Mesenchymal stem cell (in vitro differentiated cells and primary cell): ENCODE results near the gene COL24A1.

ENCODE experiments used
- DNase-seq: peaks from one replicate; pipeline ENCODE4 v3.0.0-alpha.2; 2013
- H2AFZ ChIP-seq: one replicate; pipeline ENCODE4 v1.6.1; 2013; ENCODE audit warnings: low read depth, mild to moderate bottlenecking, control low read depth, inconsistent platforms, low read length, moderate library complexity
- H2AK5ac ChIP-seq: 2 replicates; pipeline ENCODE4 v1.6.1; 2013; ENCODE audit warnings: low read length, moderate library complexity, mild to moderate bottlenecking, inconsistent platforms; ENCODE audit not compliant: severe bottlenecking
- H2BK120ac ChIP-seq: one replicate; pipeline ENCODE4 v1.6.1; 2013; ENCODE audit warnings: low read depth, mild to moderate bottlenecking, inconsistent platforms, low read length, moderate library complexity
- H2BK12ac ChIP-seq, 2 experiments: one replicate each; pipeline ENCODE4 v1.6.1; 2013; ENCODE audit warnings: inconsistent platforms in 2 of 2, low read length in 2 of 2, mild to moderate bottlenecking in 2 of 2, moderate library complexity in 2 of 2, control low read depth in 1 of 2
- H2BK15ac ChIP-seq: one replicate; pipeline ENCODE4 v1.6.1; 2013; ENCODE audit warnings: mild to moderate bottlenecking, low read depth, inconsistent platforms; ENCODE audit not compliant: poor library complexity, severe bottlenecking
- H2BK5ac ChIP-seq: 2 replicates; pipeline ENCODE4 v1.6.1; 2013; ENCODE audit warnings: low read depth, mild to moderate bottlenecking, low read length, control low read depth, inconsistent platforms; ENCODE audit not compliant: poor library complexity, severe bottlenecking
- H3K14ac ChIP-seq, 2 experiments: one replicate each; pipeline ENCODE4 v1.6.1; 2013; ENCODE audit warnings: inconsistent platforms in 2 of 2, low read length in 2 of 2, control low read depth in 1 of 2, mild to moderate bottlenecking in 1 of 2, moderate library complexity in 1 of 2
- H3K18ac ChIP-seq, 2 experiments: one replicate each; pipeline ENCODE4 v1.6.1; 2013; ENCODE audit warnings: inconsistent platforms in 2 of 2, low read length in 2 of 2, control low read depth in 1 of 2, low read depth in 1 of 2, mild to moderate bottlenecking in 1 of 2
- H3K23ac ChIP-seq, 2 experiments: one replicate each; pipeline ENCODE4 v1.6.1; 2013; ENCODE audit warnings: inconsistent platforms in 2 of 2, low read length in 2 of 2, mild to moderate bottlenecking in 2 of 2, moderate library complexity in 2 of 2, control low read depth in 1 of 2
- H3K27ac ChIP-seq: 2 replicates; pipeline ENCODE4 v1.5.1; 2013; ENCODE audit warnings: mild to moderate bottlenecking, moderate library complexity, low read length, control low read depth, inconsistent platforms; ENCODE audit not compliant: poor library complexity, severe bottlenecking
- H3K27me3 ChIP-seq, 2 experiments: 2 replicates each; pipeline versions ENCODE4 v1.6.1 to v1.7.0; 2013; ENCODE audit warnings: low read length in 2 of 2, mild to moderate bottlenecking in 2 of 2, moderate library complexity in 2 of 2, control low read depth in 1 of 2, inconsistent platforms in 1 of 2; ENCODE audit not compliant: control insufficient read depth in 1 of 2, insufficient read depth in 1 of 2
- H3K36me3 ChIP-seq, 2 experiments: 2 replicates each; pipeline versions ENCODE4 v1.6.1 to v1.7.0; 2013; ENCODE audit warnings: low read length in 2 of 2, control low read depth in 1 of 2, inconsistent platforms in 1 of 2, low read depth in 1 of 2, mild to moderate bottlenecking in 1 of 2; ENCODE audit not compliant: insufficient read depth in 2 of 2, control insufficient read depth in 1 of 2
- H3K4ac ChIP-seq, 2 experiments: one replicate each; pipeline ENCODE4 v1.6.1; 2013; ENCODE audit warnings: inconsistent platforms in 2 of 2, low read length in 2 of 2, mild to moderate bottlenecking in 2 of 2, moderate library complexity in 2 of 2, control low read depth in 1 of 2, low read depth in 1 of 2
- H3K4me1 ChIP-seq: 2 replicates; pipeline ENCODE4 v1.6.1; 2013; ENCODE audit warnings: low read depth, low read length, control low read depth; ENCODE audit not compliant: control insufficient read depth, insufficient read depth
- H3K4me2 ChIP-seq: 2 replicates; pipeline ENCODE4 v1.6.1; 2013; ENCODE audit warnings: low read length, mild to moderate bottlenecking, inconsistent platforms; ENCODE audit not compliant: poor library complexity, severe bottlenecking
- H3K4me3 ChIP-seq, 2 experiments: 2 replicates each; pipeline versions ENCODE4 v1.5.1 to v1.7.0; 2013; ENCODE audit warnings: low read length in 2 of 2, mild to moderate bottlenecking in 2 of 2, control low read depth in 1 of 2, low read depth in 1 of 2; ENCODE audit not compliant: insufficient read depth in 1 of 2
- H3K79me1 ChIP-seq: replicated peaks from 2 replicates; pipeline ENCODE4 v1.6.1; 2013; ENCODE audit warnings: mild to moderate bottlenecking, control low read depth, low read length, inconsistent platforms; ENCODE audit not compliant: poor library complexity, severe bottlenecking
- H3K9ac ChIP-seq: 2 replicates; pipeline ENCODE4 v1.7.0; 2013; ENCODE audit warnings: mild to moderate bottlenecking, low read length, moderate library complexity
- H3K9me3 ChIP-seq: 2 replicates; pipeline ENCODE4 v1.7.0; 2013; ENCODE audit warnings: mild to moderate bottlenecking, low read length; ENCODE audit not compliant: control insufficient read depth
- H4K8ac ChIP-seq: one replicate; pipeline ENCODE4 v1.6.1; 2013; ENCODE audit warnings: inconsistent platforms, mild to moderate bottlenecking, low read length, moderate library complexity
- H4K91ac ChIP-seq: one replicate; pipeline ENCODE4 v1.6.1; 2013; ENCODE audit warnings: mild to moderate bottlenecking, low read length, inconsistent platforms
- WGBS: methylation state at CpG from one replicate; pipeline ENCODE4 v1.1.7; 2013; ENCODE audit warnings: mixed read lengths; 5-methylcytosine and 5-hydroxymethylcytosine counted together

The COL24A1 gene

GRCh38 chr1:85984636-85985035, 171.9 kb downstream of the COL24A1 start:
- no peak overlapping the region for H2AK5ac ChIP-seq
- H3K4me2 ChIP-seq: no peak overlapping the region
- H2BK120ac ChIP-seq: no peak overlapping the region
- no peak overlapping the region for H3K14ac ChIP-seq
- H2BK5ac ChIP-seq: no peak overlapping the region
- no peak for DNase-seq
- H3K18ac ChIP-seq: no peak overlapping the region
- no peak overlapping the region for H3K9ac ChIP-seq
- H3K36me3 ChIP-seq: no peaks in the 10 kb centered on the region
- H3K23ac ChIP-seq: no peak overlapping the region
- 94% methylated on average over 4 of the region's 4 CpGs for WGBS
- no peaks in the 10 kb centered on the region for H3K4me1 ChIP-seq
- no peaks in the 10 kb centered on the region for H3K9me3 ChIP-seq
- H3K27me3 ChIP-seq: no peaks in the 10 kb centered on the region
- no peak overlapping the region for H3K4ac ChIP-seq
- H3K4me3 ChIP-seq: no peak overlapping the region
- no peak overlapping the region for H2BK15ac ChIP-seq
- H3K27ac ChIP-seq: no peak overlapping the region
- H3K79me1 ChIP-seq: no peaks in the 10 kb centered on the region
- H4K8ac ChIP-seq: no peak overlapping the region
- no peak overlapping the region for H4K91ac ChIP-seq
- no peak overlapping the region for H2BK12ac ChIP-seq
- H2AFZ ChIP-seq: no peak overlapping the region

- H3K4me1 ChIP-seq: no peaks in the 10 kb centered on the region
- H3K4me2 ChIP-seq: no peak overlapping the region
- DNase-seq: no peak
- H3K14ac ChIP-seq: no peak overlapping the region
- H3K27ac ChIP-seq: no peak overlapping the region
- no peak overlapping the region for H3K23ac ChIP-seq
- H2BK5ac ChIP-seq: no peak overlapping the region
- H4K8ac ChIP-seq: no peak overlapping the region
- no peak overlapping the region for H4K91ac ChIP-seq
- no peak overlapping the region for H2BK15ac ChIP-seq
- WGBS: 67% methylated on average over 1 of the region's 1 CpG
- no peak overlapping the region for H2AK5ac ChIP-seq
- H3K79me1 ChIP-seq: no peaks in the 10 kb centered on the region
- no peaks in the 10 kb centered on the region for H3K27me3 ChIP-seq
- H3K4me3 ChIP-seq: no peak overlapping the region
- no peaks in the 10 kb centered on the region for H3K36me3 ChIP-seq
- peaks cover under 1% of the 10 kb centered on the region for H3K9me3 ChIP-seq
- no peak overlapping the region for H2BK120ac ChIP-seq
- H3K4ac ChIP-seq: no peak overlapping the region
- H3K9ac ChIP-seq: no peak overlapping the region
- no peak overlapping the region for H3K18ac ChIP-seq
- H2AFZ ChIP-seq: no peak overlapping the region
- no peak overlapping the region for H2BK12ac ChIP-seq
Measured at GRCh38 chr1:85983316-85983715, 173.3 kb downstream of the COL24A1 start.

- no peak for DNase-seq
- Histone ChIP-seq H2BK12ac (no peak overlapping the region), H3K4me2 (no peak overlapping the region), H2BK15ac (no peak overlapping the region), H4K91ac (no peak overlapping the region), H2BK120ac (no peak overlapping the region), H3K4me1 (no peaks in the 10 kb centered on the region), H3K18ac (no peak overlapping the region), H3K4ac (no peak overlapping the region), H3K9ac (no peak overlapping the region), H3K79me1 (no peaks in the 10 kb centered on the region), H3K4me3 (no peak overlapping the region), H4K8ac (no peak overlapping the region), H3K23ac (no peak overlapping the region), H2AFZ (no peak overlapping the region), H2AK5ac (no peak overlapping the region), H3K9me3 (peaks cover 10% of the 10 kb centered on the region), H3K27me3 (no peaks in the 10 kb centered on the region), H2BK5ac (no peak overlapping the region), H3K14ac (no peak overlapping the region), H3K27ac (no peak overlapping the region), H3K36me3 (no peaks in the 10 kb centered on the region)
- 78% methylated on average over 4 of the region's 4 CpGs for WGBS
Measured at GRCh38 chr1:85976516-85977205, 179.9 kb downstream of the COL24A1 start.

- H2BK12ac ChIP-seq: no peak overlapping the region
- no peak overlapping the region for H3K4ac ChIP-seq
- H3K36me3 ChIP-seq: no peaks in the 10 kb centered on the region
- H3K14ac ChIP-seq: no peak overlapping the region
- no peaks in the 10 kb centered on the region for H3K27me3 ChIP-seq
- H3K9ac ChIP-seq: no peak overlapping the region
- H2BK15ac ChIP-seq: no peak overlapping the region
- no peak overlapping the region for H3K18ac ChIP-seq
- no peak overlapping the region for H2BK120ac ChIP-seq
- no peak overlapping the region for H3K23ac ChIP-seq
- 26% methylated on average over 5 of the region's 5 CpGs for WGBS
- no peak overlapping the region for H2BK5ac ChIP-seq
- no peak overlapping the region for H3K4me2 ChIP-seq
- H4K91ac ChIP-seq: no peak overlapping the region
- no peak overlapping the region for H4K8ac ChIP-seq
- H3K27ac ChIP-seq: no peak overlapping the region
- no peak for DNase-seq
- H3K4me1 ChIP-seq: no peaks in the 10 kb centered on the region
- H3K79me1 ChIP-seq: no peaks in the 10 kb centered on the region
- H3K9me3 ChIP-seq: peaks cover 10% of the 10 kb centered on the region
- H3K4me3 ChIP-seq: no peak overlapping the region
- no peak overlapping the region for H2AFZ ChIP-seq
- no peak overlapping the region for H2AK5ac ChIP-seq
Measured at GRCh38 chr1:85975912-85976371, 180.6 kb downstream of the COL24A1 start.
